GM06990 (cell line): ENCODE measurements around the gene FAM24A.
"Not testable (repeated sequence)": the region's sequence is repeated elsewhere in the genome, so short reads cannot be mapped to it uniquely, and the experiment has no call there.

ENCODE experiments used
- DNase-seq: peaks from one replicate; pipeline ENCODE4 v3.0.0-alpha.2; 2011; ENCODE audit not compliant: insufficient read length; ENCODE audit errors: extremely low read depth
- H3K27me3 ChIP-seq: replicated peaks from 2 replicates; pipeline ENCODE4 v1.6.0; 2011; ENCODE audit warnings: low read length; ENCODE audit not compliant: control insufficient read depth, insufficient read depth
- H3K36me3 ChIP-seq: 2 replicates; pipeline ENCODE4 v1.5.1; 2011; ENCODE audit warnings: low read length; ENCODE audit not compliant: control insufficient read depth, insufficient read depth
- H3K4me3 ChIP-seq: replicated peaks from 2 replicates; pipeline ENCODE4 v1.5.1; 2011; ENCODE audit warnings: low read depth, mild to moderate bottlenecking, control low read depth, low read length
- CTCF ChIP-seq: IDR thresholded peaks from 2 replicates; pipeline ENCODE4 v1.5.1; 2011; ENCODE audit warnings: low read length, control low read depth, mild to moderate bottlenecking, inconsistent platforms; ENCODE audit not compliant: insufficient read depth, poor library complexity, severe bottlenecking

FAM24A gene

GRCh38 chr10:122882766-122883165 is 27.6 kb upstream of the FAM24A start:
- DNase-seq: no peak
- TF ChIP-seq CTCF: no peak
- Histone ChIP-seq H3K27me3 (no peaks in the 10 kb centered on the region), H3K36me3 (no peaks in the 10 kb centered on the region), H3K4me3 (no peak overlapping the region)

- Histone ChIP-seq H3K4me3 (no peak overlapping the region), H3K27me3 (no peaks in the 10 kb centered on the region), H3K36me3 (no peaks in the 10 kb centered on the region)
- no peak for TF ChIP-seq CTCF
- DNase-seq: no peak
Measured at GRCh38 chr10:122884166-122884565, 26.2 kb upstream of the FAM24A start.

- H3K4me3 ChIP-seq: no peak overlapping the region; the same call in 1 of the 2 replicates
- H3K27me3 ChIP-seq: no peaks in the 10 kb centered on the region
- DNase-seq: no peak
- no peaks in the 10 kb centered on the region for H3K36me3 ChIP-seq
- TF ChIP-seq CTCF: no peak
Measured at GRCh38 chr10:122894261-122894944, 16.0 kb upstream of the FAM24A start.

- H3K27me3 ChIP-seq, DNase-seq, H3K36me3 ChIP-seq, H3K4me3 ChIP-seq: not testable (repeated sequence)
Measured at GRCh38 chr10:122903861-122904260, 6.5 kb upstream of the FAM24A start.

- Histone ChIP-seq H3K36me3 (no peaks in the 10 kb centered on the region), H3K4me3 (no peak overlapping the region), H3K27me3 (no peaks in the 10 kb centered on the region)
- DNase-seq: no peak
- TF ChIP-seq CTCF: no peak
Measured at GRCh38 chr10:122911889-122912484, 1.6 kb downstream of the FAM24A start.

GRCh38 chr10:122915700-122916099 is 5.3 kb downstream of the FAM24A start:
- H3K36me3 ChIP-seq: no peaks in the 10 kb centered on the region
- no peak for DNase-seq
- no peak for TF ChIP-seq CTCF
- no peaks in the 10 kb centered on the region for H3K27me3 ChIP-seq
- H3K4me3 ChIP-seq: no peak overlapping the region
